Non-pigmented ciliary epithelial cell (primary cell): ENCODE measurements around the gene ABHD2.

Experiments used
- DNase-seq: peaks from one replicate; pipeline ENCODE4 v3.0.0-alpha.2; 2010; ENCODE audit warnings: low read depth

Gene ABHD2

GRCh38 chr15:89167267-89168176, 79.3 kb downstream of the ABHD2 start:
- peak; percentile 32 for DNase-seq

GRCh38 chr15:89168316-89168833, 80.1 kb downstream of the ABHD2 start:
- no peak for DNase-seq

- DNase-seq: no peak
Observed at GRCh38 chr15:89170364-89170763, 82.1 kb downstream of the ABHD2 start.

- DNase-seq: no peak
Observed at GRCh38 chr15:89171136-89172072, 83.1 kb downstream of the ABHD2 start.

GRCh38 chr15:89172921-89173320, 84.7 kb downstream of the ABHD2 start:
- no peak for DNase-seq

GRCh38 chr15:89174476-89174875, 86.2 kb downstream of the ABHD2 start:
- DNase-seq: no peak

- no peak for DNase-seq
Observed at GRCh38 chr15:89175617-89176191, 87.4 kb downstream of the ABHD2 start.

- DNase-seq: no peak
Observed at GRCh38 chr15:89177116-89177515, 88.9 kb downstream of the ABHD2 start.

- DNase-seq: peak; percentile 43
Observed at GRCh38 chr15:89177633-89178306, 89.5 kb downstream of the ABHD2 start.

GRCh38 chr15:89178307-89178977, 90.2 kb downstream of the ABHD2 start:
- no peak for DNase-seq

- no peak for DNase-seq
Observed at GRCh38 chr15:89179966-89180875, 92.0 kb downstream of the ABHD2 start.

- no peak for DNase-seq
Observed at GRCh38 chr15:89184357-89184756, 96.1 kb downstream of the ABHD2 start.

- DNase-seq: no peak
Observed at GRCh38 chr15:89184886-89185526, 96.8 kb downstream of the ABHD2 start.

- DNase-seq: no peak
Observed at GRCh38 chr15:89186803-89187202, 98.5 kb downstream of the ABHD2 start.

- no peak for DNase-seq
Observed at GRCh38 chr15:89187301-89187985, 99.2 kb downstream of the ABHD2 start.

- no peak for DNase-seq
Observed at GRCh38 chr15:89187986-89188514, 99.8 kb downstream of the ABHD2 start.

GRCh38 chr15:89192136-89192535, 103.9 kb downstream of the ABHD2 start:
- DNase-seq: no peak

GRCh38 chr15:89192766-89193165, 104.5 kb downstream of the ABHD2 start:
- DNase-seq: no peak

GRCh38 chr15:89194608-89195007, 106.4 kb downstream of the ABHD2 start:
- DNase-seq: no peak
